SK-N-MC (cell line): ENCODE results near the gene SMC5.

ENCODE experiments used
- DNase-seq: peaks from one replicate; pipeline ENCODE4 v3.0.0-alpha.2; 2011; ENCODE audit warnings: low read depth, low spot score
- H3K27ac ChIP-seq: fragments of 200-600 bp; sonication (generic); 2 replicates; pipeline ENCODE4 v1.5.1; 2016; ENCODE audit warnings: mixed run types
- H3K36me3 ChIP-seq: fragments of 200-600 bp; sonication (generic); 2 replicates; pipeline ENCODE4 v1.6.1; 2017; ENCODE audit warnings: antibody characterized with exemption, low read length, mixed read lengths; ENCODE audit not compliant: insufficient read depth
- H3K4me3 ChIP-seq: fragments of 200-600 bp; sonication (generic); 2 replicates; pipeline ENCODE4 v1.5.1; 2016
- H3K9ac ChIP-seq: fragments of 200-600 bp; sonication (generic); 2 replicates; pipeline ENCODE4 v1.8.0; 2017; ENCODE audit warnings: mixed run types, mixed read lengths; ENCODE audit not compliant: insufficient read length
- H3K9me3 ChIP-seq: fragments of 200-600 bp; sonication (generic); 2 replicates; pipeline ENCODE4 v1.6.1; 2017; ENCODE audit warnings: low read depth, mild to moderate bottlenecking, antibody characterized with exemption, low read length, moderate library complexity, mixed read lengths
- EZH2 ChIP-seq: fragments of 200-600 bp; sonication (generic); IDR thresholded peaks from one replicate; pipeline ENCODE4 v1.6.1; 2017; ENCODE audit warnings: antibody characterized with exemption
- FOXP2 ChIP-seq: optimal IDR thresholded peaks from 2 replicates; pipeline ENCODE3; 2011; ENCODE audit warnings: mild to moderate bottlenecking, moderate library complexity; ENCODE audit not compliant: insufficient read depth; ENCODE audit errors: extremely low read length, control extremely low read depth
- POLR2AphosphoS5 ChIP-seq: IDR thresholded peaks from 2 replicates; pipeline ENCODE4 v1.6.1; 2012; ENCODE audit warnings: mild to moderate bottlenecking, low read depth, low read length, borderline replicate concordance

Gene SMC5

DNA sequence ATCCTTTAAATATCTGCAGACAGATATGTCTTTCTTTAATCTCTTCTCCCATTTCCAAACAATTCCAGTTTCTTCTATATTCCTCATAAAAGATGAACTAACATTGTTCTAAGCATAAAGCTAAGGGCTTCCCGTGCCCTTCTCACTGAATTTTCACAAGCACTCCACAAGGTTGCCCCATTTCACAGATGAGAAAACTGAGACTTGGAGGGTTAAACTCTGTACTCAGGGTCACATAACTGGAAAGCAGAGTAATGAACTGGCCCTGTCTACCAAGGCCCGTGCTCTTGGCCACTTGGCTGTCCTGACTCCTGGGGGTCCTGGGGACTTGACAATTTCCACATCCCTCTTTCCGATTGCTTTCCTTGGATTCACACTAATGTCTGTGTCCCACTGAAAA, 130.4 kb downstream of the SMC5 start:
- H3K4me3 ChIP-seq = no peak overlapping the region
- H3K27ac ChIP-seq = no peak overlapping the region
- no peaks in the 10 kb centered on the region for H3K36me3 ChIP-seq
- DNase-seq = no peak
- H3K9ac ChIP-seq = no peak overlapping the region
- TF ChIP-seq EZH2 (no peak), FOXP2 (no peak), POLR2AphosphoS5 (no peak)
- no peaks in the 10 kb centered on the region for H3K9me3 ChIP-seq

DNA sequence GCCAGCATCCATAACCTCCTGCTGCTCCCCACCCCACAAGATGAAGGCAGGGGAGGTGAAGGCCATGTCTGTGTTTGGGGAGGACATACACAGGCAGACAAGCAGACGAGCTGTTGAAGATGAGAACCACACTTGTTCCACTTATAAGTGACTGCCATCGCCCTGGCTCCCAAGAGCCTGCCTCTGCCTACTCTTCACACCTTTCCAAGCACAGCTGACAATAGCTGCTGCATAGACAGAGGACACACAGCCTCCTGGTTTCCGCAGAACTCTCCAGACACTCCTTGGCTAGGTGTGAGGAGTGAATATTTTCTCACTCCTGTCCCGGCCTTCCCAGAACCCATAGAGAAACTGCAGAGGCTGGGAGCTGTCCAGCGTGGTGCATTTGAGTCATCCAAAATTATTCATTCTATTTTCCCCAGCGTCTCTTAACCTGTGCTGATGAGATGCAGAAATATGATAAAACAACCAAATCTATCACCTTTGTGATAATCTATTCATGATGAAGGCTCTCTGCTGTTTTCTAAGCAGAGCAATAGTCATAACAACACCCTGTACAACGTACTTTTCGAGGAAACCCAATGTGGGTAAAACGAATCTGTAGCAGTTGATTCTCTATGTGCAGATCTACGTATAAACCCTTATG, 131.0 kb downstream of the SMC5 start:
- Histone ChIP-seq H3K9ac (no peak overlapping the region), H3K4me3 (no peak overlapping the region), H3K27ac (no peak overlapping the region), H3K9me3 (no peaks in the 10 kb centered on the region), H3K36me3 (no peaks in the 10 kb centered on the region)
- TF ChIP-seq FOXP2 = no peak
- no peak for TF ChIP-seq POLR2AphosphoS5
- TF ChIP-seq EZH2 = no peak
- DNase-seq = no peak

GRCh38 chr9:70390933-70391341, 132.2 kb downstream of the SMC5 start:
- Histone ChIP-seq H3K9ac (no peak overlapping the region), H3K27ac (no peak overlapping the region), H3K4me3 (no peak overlapping the region), H3K9me3 (no peaks in the 10 kb centered on the region), H3K36me3 (no peaks in the 10 kb centered on the region)
- DNase-seq = no peak
- TF ChIP-seq POLR2AphosphoS5 = no peak
- no peak for TF ChIP-seq FOXP2
- no peak for TF ChIP-seq EZH2

DNA sequence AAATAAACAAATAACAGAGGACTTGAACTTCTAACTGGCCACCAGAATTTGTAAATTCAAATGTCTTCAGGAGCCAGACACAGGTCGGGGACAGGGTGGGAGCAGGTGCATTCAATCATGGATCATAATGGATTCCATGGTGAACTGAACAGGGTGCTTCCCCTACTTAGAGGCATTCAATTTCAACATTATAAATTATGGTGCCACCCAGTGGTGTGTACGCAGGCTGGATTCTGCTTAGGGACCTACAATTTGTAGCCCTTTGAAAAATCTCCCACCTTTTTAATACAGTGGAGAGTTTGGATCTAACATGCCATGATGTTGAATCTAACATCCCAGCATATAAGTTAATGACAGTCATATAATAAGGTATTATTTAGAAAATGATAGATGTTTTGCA, 133.4 kb downstream of the SMC5 start:
- H3K36me3 ChIP-seq = no peaks in the 10 kb centered on the region
- H3K9ac ChIP-seq = no peak overlapping the region
- TF ChIP-seq POLR2AphosphoS5 = no peak
- no peak for TF ChIP-seq FOXP2
- H3K4me3 ChIP-seq = no peak overlapping the region
- DNase-seq = no peak
- no peak overlapping the region for H3K27ac ChIP-seq
- no peaks in the 10 kb centered on the region for H3K9me3 ChIP-seq

- no peak overlapping the region for H3K9ac ChIP-seq
- no peaks in the 10 kb centered on the region for H3K36me3 ChIP-seq
- no peak for DNase-seq
- TF ChIP-seq EZH2 (no peak), POLR2AphosphoS5 (no peak), FOXP2 (no peak)
- no peak overlapping the region for H3K4me3 ChIP-seq
- no peak overlapping the region for H3K27ac ChIP-seq
- H3K9me3 ChIP-seq = no peaks in the 10 kb centered on the region
These were observed 134.1 kb downstream of the SMC5 start for GRCh38 chr9:70392850-70393249.

- Histone ChIP-seq H3K4me3 (no peak overlapping the region), H3K36me3 (no peaks in the 10 kb centered on the region), H3K9ac (no peak overlapping the region), H3K9me3 (no peaks in the 10 kb centered on the region), H3K27ac (no peak overlapping the region)
- no peak for DNase-seq
- TF ChIP-seq FOXP2 = no peak
- TF ChIP-seq EZH2 = no peak
- TF ChIP-seq POLR2AphosphoS5 = no peak
These were observed 136.9 kb downstream of the SMC5 start for GRCh38 chr9:70395652-70396051.

GRCh38 chr9:70398145-70398556, 139.4 kb downstream of the SMC5 start:
- H3K36me3 ChIP-seq = no peaks in the 10 kb centered on the region
- H3K9me3 ChIP-seq = no peaks in the 10 kb centered on the region
- H3K9ac ChIP-seq = no peak overlapping the region
- no peak for DNase-seq
- TF ChIP-seq EZH2 (no peak), FOXP2 (no peak), POLR2AphosphoS5 (no peak)
- H3K4me3 ChIP-seq = no peak overlapping the region
- no peak overlapping the region for H3K27ac ChIP-seq

DNA sequence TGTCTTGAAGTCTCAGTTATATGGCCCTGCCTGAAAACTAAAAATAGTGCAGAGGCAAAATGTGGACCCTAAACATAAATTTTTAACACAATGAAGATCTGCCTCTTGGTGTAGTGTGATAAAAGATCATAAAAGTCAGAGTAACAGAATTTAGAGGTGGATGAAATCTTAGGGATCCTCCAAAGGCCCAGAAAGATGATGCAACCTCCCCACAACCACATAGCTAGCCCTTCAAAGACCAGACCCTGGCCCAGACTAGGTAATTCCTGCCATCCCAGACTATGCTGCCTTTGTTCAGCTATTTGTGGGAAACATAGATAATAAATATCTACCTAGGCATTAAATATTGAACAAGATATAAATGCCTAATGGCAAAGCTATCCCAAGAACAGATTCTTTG, 140.4 kb downstream of the SMC5 start:
- no peak overlapping the region for H3K9ac ChIP-seq
- H3K4me3 ChIP-seq = no peak overlapping the region
- DNase-seq = no peak
- H3K36me3 ChIP-seq = no peaks in the 10 kb centered on the region
- no peak overlapping the region for H3K27ac ChIP-seq
- no peaks in the 10 kb centered on the region for H3K9me3 ChIP-seq
- TF ChIP-seq EZH2 = no peak
- no peak for TF ChIP-seq POLR2AphosphoS5
- no peak for TF ChIP-seq FOXP2
